ENCODE measurements around the gene ITGB2. TPM values are rescaled to one million over a fixed set of nuclear protein-coding genes. Genes with fewer than 3 reads are reported as not detected.
A peak's percentile ranks its signal among the peaks of the same experiment; 100 is the strongest.

Gene ITGB2
- total RNA-seq, result 370 TPM
- long read RNA-seq, transcript ITGB2-209 (7 exons, 2,125 nt), result minor isoform, 6 of 499 reads
- long read RNA-seq, transcript ITGB2-201 (16 exons, 2,955 nt), result major isoform, 252 of 499 reads
- long read RNA-seq, partial matches to known transcripts, result 204 of 499 reads
- long read RNA-seq, other reads (novel, unspliced or antisense), result 32 of 499 reads

DNA sequence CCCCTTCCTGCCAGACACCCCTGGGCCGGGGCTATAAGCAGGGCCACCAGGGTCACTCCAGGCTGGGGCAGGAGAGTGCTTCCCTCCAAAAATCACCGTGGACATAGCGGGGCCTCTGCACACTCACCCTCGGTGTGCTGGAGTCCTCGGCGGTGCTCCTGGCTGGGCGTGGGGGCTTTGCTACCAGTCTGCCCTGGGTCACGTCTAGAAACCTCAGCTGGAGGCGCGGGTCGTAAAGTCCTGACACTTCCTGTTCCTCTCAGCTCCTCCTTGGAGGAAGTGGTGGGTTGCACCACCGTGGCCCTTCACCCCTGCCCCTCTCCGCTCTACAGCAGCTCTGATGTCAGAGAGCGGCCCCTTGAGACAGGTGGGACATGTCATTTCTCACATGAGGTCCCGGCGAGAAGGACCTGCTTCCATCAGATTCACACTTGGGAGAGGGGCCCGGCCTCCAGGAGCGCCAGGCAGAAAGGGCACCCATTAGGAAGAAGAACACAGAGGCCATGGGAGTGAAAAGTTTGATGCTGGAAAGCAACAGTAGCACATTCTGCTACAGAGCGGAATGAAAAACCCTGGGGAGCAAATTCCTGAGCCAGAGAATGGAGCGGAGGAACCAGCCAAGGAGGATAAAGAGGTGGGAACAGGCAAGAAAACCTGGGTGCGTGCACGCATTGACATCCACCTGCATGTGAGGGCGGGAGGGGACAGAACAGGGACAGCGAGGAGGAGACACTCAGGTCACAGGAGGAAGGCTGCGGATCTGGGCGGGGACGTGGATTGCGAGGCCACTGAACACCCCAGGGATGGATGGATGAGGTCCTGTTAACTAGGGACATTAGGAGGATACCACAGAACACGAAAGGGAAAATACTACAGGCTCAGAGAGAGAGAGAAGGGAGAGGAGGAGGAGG, at the start of gene ITGB2:
TSS of gene ITGB2 (minus strand) at position 206 of the 911 bp plus-strand sequence. CDS start 10,117 bp downstream, outside the sequence.
- ATAC-seq, result peak; percentile 84
- Histone ChIP-seq H3K9me3 (no peaks in the 10 kb centered on the region), H3K27ac (peak within 1 kb of the TSS; percentile 73), H3K27me3 (peaks cover 7% of the 10 kb centered on the region), H3K4me1 (peaks cover 33% of the 10 kb centered on the region), H3K4me3 (peak within 1 kb of the TSS; percentile 50), H3K36me3 (no peaks in the 10 kb centered on the region)
- intact Hi-C loops (cut with DNase I), result no loop called here
- no peak for TF ChIP-seq CTCF (IDR thresholded peaks at IDR 0.05)
- peak; percentile 87 for DNase-seq

DNA sequence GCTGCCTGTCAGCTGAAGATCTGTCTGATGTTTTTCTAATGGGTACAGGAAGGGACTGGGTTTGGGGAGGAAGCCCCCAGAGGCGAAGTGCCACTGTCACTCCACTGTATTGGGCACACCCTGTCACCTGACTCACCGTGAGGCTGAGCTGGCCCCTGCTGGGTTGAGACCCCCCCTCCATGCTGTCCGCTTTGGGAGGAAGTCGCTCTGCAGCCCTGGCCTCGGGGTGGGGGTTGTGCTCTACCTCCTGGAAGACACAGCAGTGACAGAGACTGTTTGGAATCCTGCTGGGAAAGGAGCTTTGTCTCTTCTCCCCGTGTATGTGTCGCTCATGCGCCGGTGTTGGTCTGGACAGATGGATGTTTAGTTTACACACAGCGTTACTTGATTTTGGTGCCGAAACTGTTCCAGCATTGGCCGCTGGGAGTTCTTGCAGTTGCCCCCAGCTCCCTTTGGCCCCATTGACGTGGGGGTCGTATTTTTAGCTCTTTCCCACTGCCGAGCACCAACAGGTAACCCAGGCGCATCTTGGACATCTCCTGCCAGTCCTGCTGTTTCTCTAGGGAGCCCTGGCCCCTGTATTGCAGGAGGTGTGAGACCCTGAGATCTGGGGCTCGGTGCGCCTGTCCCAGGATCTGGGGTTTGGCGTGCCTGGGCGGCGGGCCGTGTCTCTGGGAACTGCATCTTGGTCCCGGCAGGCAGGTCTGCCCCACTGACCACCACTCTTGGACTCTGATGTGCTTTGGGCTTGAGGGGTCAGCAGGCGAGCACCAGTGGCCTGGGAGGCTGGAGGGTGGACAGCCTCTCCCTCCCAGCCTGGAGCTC, 49.4 kb upstream of the ITGB2 start:
- no peak for DNase-seq

GRCh38 chr21:44969066-44969670, 48.5 kb upstream of the ITGB2 start:
- DNase-seq (no peak), ATAC-seq (no peak)
- Histone ChIP-seq H3K36me3 (no peaks in the 10 kb centered on the region), H3K4me3 (no peak overlapping the region), H3K27ac (peak overlapping the region; percentile 39), H3K9me3 (no peaks in the 10 kb centered on the region), H3K27me3 (no peaks in the 10 kb centered on the region), H3K4me1 (peaks cover 44% of the 10 kb centered on the region)
- intact Hi-C loops (cut with DNase I), result no loop called here
- no peak for TF ChIP-seq CTCF (IDR thresholded peaks at IDR 0.05)

More for the DNA sequence above, 49.4 kb upstream of the ITGB2 start:
- peak; percentile 20 for ATAC-seq
- Histone ChIP-seq H3K27me3 (no peaks in the 10 kb centered on the region), H3K4me3 (no peak overlapping the region), H3K36me3 (no peaks in the 10 kb centered on the region), H3K27ac (peak overlapping the region; percentile 39), H3K4me1 (peaks cover 36% of the 10 kb centered on the region), H3K9me3 (no peaks in the 10 kb centered on the region)
- no peak for TF ChIP-seq CTCF (IDR thresholded peaks at IDR 0.05)
- intact Hi-C loops (cut with DNase I), result no loop called here

GRCh38 chr21:44967082-44968047, 46.7 kb upstream of the ITGB2 start:
- DNase-seq (no peak), ATAC-seq (peak; percentile 2)
- intact Hi-C loops (cut with DNase I), result no loop called here
- TF ChIP-seq CTCF (IDR thresholded peaks at IDR 0.05), result no peak
- Histone ChIP-seq H3K4me1 (peaks cover 55% of the 10 kb centered on the region), H3K27me3 (no peaks in the 10 kb centered on the region), H3K27ac (peak overlapping the region; percentile 30), H3K4me3 (no peak overlapping the region), H3K36me3 (no peaks in the 10 kb centered on the region), H3K9me3 (no peaks in the 10 kb centered on the region)
